GM19397 (cell line): ENCODE results near the gene PALLD.

Source experiments
- ATAC-seq: cut with Tn5 transposase; IDR thresholded peaks from one replicate; pipeline ENCODE4 v1.9.1; 2021; ENCODE audit warnings: mild to moderate bottlenecking, moderate library complexity; ENCODE audit not compliant: unreplicated experiment

Gene PALLD

DNA sequence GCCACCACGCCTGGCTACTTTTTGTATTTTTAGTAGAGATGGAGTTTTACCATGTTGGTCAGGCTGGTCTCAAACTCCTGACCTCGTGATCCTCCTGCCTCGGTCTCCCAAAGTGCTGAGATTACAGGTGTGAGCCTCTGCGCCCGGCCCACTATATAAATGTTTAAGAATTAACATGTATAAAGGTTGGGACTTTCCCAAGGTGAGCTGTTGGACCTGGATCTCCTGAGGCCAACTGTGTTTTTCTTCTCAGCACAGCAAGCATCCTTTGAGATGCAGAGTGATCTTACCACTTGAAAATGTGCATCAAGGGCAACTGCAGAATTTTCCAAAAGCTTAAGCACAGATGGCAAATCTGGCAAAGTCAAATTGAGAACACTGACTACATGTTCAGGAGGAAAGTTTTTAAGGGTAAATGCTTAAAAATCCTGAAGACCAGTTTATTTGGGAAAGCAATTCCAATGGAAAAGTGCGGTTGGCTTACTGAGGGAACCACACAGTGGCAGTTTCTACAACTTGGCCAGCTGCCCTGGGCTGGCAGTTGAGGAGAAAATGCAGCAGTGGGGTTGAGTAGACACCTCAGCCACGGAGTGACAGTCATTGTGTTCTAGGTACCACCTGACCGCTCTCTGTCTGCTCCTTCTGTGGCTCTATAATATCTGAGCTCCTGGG is 344.3 kb downstream of the PALLD start:
- no peak for ATAC-seq

DNA sequence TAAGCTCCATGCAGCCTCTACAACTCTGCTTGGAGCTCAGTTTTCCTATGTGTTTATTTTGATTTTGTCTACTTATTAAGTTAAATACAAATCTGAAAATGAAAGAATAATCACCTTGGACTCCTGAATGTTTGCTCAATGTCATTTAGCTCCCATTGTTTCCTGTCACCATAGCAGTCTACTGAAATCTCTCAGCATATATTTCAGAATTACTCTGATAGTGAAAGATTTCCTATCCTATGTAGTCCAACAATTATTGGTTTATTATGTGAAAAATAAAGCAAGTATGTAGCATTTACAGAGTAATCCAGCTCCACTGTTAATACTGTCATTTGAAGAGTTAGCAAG is 344.8 kb downstream of the PALLD start:
- no peak for ATAC-seq

DNA sequence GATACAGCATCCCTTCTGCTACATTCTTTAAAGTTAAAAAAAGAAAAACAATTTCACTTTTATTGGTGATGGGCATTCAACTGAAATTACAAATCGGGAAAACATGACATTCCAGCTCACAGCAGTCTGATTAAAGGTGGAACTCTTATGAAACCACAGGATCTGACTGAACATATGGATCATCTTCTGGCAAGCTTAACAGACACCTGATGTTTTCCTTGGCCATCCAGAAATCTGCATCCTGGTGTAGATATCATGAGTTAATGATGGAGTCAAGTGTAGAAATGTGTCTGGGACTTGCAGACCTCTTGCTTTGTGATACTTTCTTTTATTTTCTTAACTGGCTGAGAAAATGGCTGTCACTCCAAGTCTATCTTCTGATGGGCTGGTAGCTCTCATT is 345.3 kb downstream of the PALLD start:
- ATAC-seq = no peak

DNA sequence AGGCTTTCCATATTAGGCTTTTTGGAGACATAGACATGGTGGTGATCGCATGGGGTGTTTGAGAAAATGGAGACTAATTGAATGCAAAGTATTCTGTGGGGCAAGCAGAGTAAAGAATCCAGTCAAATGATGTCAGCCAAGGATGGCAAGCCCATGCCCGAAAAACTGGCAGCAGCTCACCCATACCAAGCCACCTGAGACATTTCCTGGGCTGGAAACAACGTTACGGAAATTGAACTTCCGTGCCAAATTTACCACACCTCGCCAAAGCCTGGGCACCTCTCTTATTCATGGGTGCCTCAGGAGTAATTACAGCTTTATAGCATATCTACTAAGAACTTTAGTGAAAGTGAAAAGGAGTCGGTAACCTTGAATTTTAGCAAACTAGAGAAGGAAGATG is 346.8 kb downstream of the PALLD start:
- ATAC-seq = no peak

DNA sequence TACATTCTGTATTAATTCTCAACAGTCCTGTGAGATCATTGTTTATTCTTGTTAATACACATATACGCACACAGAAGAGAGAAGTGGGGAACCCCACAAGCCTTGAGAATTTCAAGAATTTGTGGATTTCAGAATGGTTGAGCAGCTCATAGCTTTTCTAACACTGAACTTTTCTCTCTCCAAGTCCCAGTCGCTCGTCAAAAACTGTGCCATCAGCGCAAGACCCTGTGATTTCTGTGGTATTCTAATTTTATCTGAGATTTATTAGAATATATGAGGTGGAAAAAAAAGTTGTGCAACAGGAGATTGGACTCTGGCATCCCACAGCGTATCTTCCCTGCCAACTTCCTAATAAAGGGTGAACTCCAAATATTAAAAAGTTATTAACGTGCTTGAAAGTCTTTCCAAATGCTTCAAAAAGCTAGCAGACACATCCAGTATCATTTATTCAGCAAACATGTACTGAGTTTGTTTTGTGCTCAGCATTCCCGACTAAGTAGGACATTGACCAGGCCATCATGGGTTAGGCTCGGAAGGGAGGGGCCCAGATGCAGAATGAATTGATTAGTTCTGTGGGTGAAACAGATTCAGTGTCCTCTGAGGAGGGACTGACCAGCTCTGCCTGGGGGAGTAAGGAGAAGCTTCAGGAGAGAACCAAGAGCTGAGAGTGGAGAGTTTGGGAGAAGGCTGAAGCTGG is 347.6 kb downstream of the PALLD start:
- no peak for ATAC-seq

DNA sequence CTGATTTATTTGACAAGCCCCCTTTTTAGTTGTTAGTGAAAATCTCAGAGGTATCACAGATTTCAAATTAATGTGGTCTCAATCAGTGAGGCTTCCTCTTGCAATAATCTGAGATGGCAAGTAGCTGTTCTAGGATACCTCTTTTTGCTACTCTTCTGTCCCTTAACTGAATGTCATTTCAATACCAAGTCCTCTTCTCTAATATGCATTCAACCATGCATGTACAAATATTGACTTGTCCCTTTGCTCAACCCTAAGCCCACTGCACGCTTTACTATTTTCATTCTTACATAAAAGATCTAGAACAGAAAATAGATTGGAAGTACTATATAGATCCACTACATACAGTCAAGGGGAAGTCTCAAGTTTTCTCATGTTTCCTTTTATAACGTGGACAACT is 349.0 kb downstream of the PALLD start:
- ATAC-seq = no peak

DNA sequence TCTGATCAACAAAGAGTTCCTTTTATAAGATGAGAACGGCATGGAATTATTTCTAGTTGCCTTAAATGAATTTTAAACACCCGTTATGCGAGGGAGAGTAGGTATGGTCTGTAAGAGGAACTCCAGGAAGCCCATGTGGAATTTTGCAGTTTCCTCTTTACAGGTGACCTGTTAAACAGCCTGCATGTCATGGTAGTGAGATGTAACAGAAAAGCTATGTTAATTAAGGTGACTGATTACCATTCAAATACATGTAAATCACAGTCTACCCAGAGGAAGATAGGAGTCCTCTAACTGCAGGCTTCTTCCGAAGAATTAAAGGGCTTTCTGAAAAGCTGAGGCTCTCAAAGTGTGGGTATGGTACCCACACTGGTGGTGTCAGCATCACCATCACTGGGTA is 349.6 kb downstream of the PALLD start:
- no peak for ATAC-seq

DNA sequence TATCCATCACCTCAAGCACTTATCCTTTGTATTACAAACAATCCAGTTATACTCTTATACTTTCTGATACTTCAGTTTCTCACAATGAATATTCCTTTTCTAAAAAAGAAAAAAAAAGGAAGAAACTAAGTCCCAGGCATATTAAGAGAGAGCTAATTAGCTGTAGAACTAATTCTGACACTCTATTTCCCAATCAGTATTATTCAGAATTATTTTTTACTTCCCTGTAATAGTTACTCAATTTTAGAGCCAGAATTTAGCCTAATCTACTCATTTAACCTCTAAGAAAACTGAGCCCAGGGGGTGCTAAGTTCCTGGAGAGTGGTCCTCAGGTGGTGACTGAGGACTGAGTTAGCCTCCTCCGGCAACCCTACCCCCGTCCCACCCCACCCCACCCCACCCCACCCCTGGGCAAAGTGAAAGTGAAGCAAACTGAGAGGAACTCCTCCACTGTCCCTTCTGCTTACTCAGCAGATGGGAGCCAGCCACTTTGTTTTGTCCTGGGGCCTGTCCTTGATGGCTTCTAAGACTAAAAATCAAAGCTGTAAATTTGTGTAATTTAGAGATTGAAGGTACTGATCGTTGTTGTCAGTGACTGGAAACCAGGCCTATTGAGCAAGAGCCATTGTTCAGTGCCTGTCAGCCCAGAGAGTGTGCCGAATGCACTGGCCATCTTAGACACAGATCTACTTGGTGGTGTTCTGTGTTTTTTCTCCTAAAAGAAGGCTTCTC is 351.1 kb downstream of the PALLD start:
- ATAC-seq = no peak

DNA sequence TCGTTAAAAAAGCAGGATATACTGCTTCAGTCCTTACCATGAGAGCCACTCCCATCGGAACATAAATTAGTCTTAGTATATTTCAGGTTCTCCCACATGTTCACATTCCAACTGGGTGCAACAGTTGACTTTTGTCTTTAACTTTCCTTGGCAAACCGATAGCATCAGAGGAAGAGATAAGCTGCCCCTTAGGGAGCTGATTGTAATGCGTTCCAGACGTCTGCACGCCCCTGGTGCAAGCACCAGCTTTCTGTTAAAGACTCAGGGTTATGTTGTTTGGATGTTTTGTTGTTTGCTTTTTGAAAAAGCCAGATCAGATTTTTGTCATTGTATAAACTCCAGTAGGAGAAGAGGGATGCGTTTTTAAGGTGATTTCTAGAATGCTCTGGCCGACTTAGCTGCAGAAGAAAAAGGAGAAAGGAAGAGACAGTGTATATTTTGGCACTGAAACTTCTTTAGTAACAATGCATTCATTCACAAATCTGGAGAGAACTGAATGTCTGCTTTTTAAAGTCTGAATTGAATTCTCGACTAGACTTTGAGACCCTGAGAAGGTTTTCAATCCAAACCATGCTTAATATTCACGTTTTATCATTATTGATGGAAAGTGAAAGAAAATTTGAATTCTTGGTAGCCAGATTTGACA is 352.3 kb downstream of the PALLD start:
- ATAC-seq = no peak

DNA sequence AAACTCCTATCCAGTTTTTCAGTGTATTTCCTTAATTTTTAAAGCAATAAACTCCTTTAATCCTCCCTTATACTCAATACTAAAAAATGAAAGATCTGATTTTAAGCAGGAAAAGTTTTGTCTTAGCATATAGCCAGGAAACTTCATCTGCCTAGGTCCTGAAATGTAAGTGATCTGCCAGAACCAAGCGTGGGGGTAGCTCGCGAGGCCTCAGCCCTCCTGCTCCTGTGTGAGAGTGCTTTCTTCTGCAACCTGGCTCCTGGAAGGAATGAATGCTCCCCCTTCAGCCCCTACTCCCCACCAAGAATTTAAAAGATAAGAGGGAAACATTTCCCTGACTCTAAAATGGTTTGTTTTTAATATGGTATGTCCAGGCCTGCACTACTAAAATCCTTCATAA is 353.1 kb downstream of the PALLD start:
- ATAC-seq = no peak

DNA sequence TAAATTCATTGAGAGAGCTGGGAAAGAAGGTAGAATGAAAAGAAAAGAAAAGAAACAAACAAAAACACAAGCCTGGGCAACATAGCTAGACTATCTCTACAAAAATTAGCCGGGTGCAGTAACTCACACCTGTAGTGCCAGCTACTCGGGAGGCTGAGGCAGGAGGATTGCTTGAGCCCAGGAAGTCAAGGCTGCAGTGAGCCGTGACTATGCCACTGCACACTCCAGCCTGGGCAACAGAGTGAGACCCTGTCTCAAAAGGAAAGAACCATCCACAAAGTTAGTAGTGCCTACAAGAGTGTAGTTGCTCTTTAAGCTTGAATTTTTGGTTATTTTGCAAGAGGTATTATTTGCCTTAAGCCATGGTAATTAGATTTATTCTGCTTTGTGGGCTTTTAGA is 355.5 kb downstream of the PALLD start:
- no peak for ATAC-seq

DNA sequence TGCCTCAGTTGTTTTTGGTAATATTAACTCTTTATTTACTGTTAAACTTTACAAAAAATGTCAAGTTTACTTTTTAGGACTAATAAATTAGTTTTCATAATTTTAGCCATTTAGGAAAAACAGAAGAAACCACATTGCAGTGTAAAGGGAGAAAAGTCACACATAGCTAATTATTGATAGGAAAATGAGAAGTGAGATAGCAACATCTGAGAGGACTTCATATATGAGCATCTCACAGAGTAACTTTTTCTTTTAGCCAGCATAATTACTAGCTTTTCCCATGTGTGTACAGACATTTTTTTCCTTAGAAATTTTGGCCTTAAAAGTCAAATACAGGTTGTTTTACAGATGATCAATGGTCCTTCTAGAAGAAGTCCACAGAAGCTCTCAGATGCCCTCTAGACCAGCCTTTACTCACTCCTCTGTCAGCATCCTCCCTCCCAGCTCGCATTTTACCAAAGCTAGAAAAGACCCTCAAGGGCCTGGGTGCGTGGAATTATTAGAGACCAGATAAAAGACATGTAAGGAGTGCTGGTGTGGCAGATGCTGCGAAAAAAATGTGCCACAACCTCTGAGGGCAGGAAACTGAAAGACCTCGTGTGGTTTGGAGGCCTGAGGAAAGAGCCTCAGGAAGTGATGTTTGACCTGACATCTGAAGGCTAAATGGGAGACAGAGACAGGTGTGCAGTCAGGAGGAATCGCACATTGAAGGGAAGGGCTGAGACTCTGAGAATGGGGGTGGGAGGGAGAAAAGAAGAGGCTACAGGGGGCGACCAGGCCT is 356.3 kb downstream of the PALLD start:
- ATAC-seq = peak; percentile 55

DNA sequence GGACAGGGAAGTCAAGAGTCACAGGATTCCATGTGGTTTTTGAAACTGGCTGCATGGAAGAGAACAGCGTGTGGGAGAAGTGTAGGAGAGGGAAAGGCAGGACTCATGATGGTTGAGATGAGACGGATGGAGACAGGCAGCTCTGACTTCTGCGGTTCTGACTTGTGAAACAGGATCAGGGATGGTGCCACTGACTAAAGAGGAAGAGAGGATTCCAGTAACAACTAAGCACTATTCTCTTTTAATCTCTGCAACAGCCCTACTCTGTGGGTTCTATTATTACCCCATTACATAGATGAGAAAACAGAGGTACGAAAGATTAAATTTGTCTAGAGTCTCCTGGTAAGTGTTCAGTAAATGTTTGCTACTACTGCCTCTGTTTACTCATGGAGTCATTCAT is 356.9 kb downstream of the PALLD start:
- peak; percentile 38 for ATAC-seq

DNA sequence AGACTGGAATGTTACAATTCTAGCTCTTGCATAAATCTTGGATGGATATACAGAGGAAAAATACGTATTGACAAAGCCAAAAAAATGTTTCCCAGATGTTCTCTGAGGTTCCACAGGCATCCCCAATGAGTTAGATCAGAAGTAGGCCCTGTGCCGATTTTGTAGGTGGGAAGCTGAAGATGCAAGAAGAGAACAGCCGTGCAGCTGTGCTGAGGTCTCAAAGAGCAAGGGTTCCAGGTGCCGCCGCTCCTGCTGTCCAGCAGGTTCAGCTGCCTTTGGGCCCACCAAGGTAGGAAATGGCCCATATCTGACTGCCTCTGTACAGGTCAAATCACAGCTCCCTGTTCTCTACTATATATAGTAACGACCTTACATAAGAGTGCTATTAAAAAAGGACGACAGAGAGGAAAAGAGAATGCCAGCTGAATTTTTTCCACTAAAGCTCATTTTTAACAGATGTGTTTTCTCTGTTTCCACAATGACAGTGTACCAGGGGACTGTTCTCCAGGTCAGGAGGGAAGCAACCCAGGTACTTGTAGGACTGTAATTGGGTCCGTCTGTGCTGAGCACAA is 357.6 kb downstream of the PALLD start:
- no peak for ATAC-seq

DNA sequence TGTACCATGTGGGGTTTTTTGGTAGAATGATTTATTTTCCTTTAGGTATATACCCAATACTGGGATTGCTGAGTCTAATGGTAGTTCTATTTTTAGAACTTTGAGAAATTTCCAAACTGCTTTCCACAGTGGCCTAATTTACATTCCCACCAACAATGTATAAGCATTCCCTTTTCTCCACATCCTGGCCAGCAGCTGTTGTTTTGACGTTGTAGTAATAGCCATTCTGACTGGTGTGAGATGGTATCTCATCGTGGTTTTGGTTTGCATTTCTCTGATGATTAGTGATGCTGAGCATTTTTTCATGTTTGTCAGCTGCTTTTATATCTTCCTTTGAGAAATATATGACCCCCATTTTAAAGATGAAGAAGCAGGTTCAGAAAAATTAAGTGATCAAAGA is 359.5 kb downstream of the PALLD start:
- no peak for ATAC-seq

DNA sequence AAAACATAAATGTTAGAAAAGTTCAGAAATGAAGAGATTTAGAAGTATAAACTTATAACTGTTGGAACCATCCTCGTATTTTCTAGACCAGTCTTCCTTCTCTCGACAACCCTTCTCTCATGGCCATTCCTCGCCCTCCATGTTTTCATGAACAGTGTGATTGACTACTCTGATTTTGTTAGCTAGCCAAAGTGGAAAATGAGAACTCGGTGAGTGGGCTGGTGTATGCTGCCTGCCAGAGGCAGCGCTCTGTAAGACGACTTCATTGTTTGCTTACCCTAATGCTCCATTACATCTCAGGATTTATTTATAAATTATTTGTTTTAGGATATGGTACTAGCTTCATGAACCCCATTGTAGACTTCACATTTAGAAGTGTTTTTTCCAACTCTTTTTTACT is 360.2 kb downstream of the PALLD start:
- no peak for ATAC-seq

DNA sequence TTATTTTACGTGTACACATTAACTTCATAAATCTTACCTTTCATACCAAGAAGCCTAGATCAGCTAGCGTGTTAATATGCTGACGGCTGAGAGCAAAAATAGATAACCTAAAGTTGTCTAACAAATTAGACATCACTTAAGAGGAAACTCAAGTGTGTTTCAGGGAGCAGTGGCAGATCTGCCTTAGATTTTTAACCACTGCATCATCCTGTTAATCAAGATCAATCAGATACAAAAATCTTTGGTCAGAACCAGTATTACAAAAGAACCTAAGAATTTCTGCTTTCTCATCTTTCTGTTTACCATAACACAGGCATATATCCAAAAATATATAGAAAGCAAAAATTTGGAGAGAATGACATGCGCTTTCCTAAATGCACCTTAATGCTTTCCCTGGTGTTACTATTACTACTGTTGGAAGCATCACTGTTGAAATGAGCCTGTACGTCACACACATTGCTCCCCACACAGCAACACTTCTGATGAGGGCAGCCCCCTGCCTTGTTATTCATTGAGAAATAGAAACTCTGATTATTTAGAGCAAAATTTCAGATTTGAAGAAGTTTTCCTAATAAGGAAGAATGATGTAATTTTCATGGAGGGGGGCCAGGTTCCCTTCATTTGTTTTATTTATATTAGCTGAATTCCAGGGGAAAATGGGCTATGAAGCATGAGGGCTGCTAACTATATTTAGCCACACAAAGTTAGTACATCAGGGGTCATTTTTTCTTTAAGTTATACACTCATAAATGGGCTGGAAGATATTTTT is 360.9 kb downstream of the PALLD start:
- no peak for ATAC-seq

DNA sequence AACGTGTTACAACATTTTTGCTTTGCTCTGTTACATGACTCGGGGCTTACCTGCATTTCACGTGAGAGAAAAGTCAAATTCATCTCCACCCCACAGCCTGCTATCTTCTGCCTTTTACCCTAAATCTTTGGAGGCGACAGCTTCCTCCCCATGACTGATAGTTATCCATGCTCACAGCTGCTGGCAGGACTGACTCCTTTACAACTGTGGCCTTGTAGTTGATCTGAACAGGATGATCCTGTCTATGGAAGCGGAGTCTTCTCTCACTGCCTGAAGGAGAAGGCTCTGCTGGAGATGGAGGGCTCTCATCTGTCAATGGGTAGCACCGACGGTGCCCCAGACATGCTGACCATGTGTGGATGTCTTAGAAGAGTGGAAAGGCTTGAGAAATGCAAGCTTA is 362.2 kb downstream of the PALLD start:
- no peak for ATAC-seq

DNA sequence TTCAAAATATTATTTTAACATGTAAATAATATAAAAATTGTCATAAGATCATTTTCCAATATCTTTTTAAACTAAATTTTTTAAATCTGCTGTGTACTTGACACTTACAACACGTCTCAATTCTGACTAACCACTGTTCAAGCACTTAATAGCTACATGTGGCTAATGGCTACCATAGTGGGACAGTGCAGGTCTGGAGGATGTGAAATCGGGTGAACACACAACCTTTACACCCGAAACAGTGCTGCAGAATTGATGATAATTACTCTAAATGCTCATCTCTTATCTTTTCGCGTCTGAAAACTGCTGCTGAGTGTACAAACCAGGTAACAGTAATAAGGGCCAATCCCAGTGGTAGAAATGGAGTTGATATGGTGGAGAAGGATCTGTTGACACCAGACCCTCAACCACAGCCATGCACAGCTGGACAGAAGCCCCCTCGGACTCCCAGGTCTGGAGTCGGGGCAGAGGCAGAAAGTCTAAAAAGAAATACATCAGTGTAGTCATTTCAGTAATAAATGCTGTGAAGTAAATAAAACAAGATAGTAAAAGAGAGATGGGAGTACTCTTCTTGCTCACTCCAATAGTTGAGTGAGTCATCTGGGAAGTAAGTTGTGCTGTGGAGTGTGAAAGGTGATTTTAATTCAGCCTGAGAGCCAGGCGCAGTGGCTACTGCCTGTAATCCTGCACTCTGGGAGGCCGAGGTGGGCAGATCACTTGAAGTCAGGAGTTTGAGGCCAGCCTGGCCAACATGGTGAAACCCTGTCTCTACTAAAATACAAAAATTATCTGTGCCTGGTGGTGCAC is 363.2 kb downstream of the PALLD start:
- ATAC-seq = peak; percentile 85
